PFSK-1 (cell line): ENCODE results near the gene CACNA1B.

ENCODE experiments used
- FOXP2 ChIP-seq: optimal IDR thresholded peaks from 2 replicates; pipeline ENCODE3; 2011; ENCODE audit warnings: borderline replicate concordance, control low read depth, inconsistent platforms; ENCODE audit not compliant: insufficient read depth; ENCODE audit errors: extremely low read length, extremely low read depth
- POLR2AphosphoS5 ChIP-seq: IDR thresholded peaks from 2 replicates; pipeline ENCODE4 v1.6.1; 2012; ENCODE audit warnings: low read depth, mild to moderate bottlenecking, control low read depth, low read length, moderate library complexity
- REST ChIP-seq, 2 experiments: IDR thresholded peaks; 2 replicates each; pipeline versions ENCODE4 v1.6.1 to v1.8.0; 2011 to 2012; ENCODE audit warnings: low read depth in 2 of 2, low read length in 2 of 2, control low read depth in 1 of 2, inconsistent platforms in 1 of 2, mild to moderate bottlenecking in 1 of 2, moderate library complexity in 1 of 2; ENCODE audit not compliant: insufficient read depth in 1 of 2
- SIN3A ChIP-seq: IDR thresholded peaks from 2 replicates; pipeline ENCODE4 v1.6.1; 2012; ENCODE audit warnings: mild to moderate bottlenecking, low read length, moderate library complexity, borderline replicate concordance; ENCODE audit not compliant: insufficient read depth
- TAF1 ChIP-seq: IDR thresholded peaks from 2 replicates; pipeline ENCODE4 v1.6.1; 2012; ENCODE audit warnings: low read length, control low read depth, borderline replicate concordance; ENCODE audit not compliant: insufficient read depth

CACNA1B gene

DNA sequence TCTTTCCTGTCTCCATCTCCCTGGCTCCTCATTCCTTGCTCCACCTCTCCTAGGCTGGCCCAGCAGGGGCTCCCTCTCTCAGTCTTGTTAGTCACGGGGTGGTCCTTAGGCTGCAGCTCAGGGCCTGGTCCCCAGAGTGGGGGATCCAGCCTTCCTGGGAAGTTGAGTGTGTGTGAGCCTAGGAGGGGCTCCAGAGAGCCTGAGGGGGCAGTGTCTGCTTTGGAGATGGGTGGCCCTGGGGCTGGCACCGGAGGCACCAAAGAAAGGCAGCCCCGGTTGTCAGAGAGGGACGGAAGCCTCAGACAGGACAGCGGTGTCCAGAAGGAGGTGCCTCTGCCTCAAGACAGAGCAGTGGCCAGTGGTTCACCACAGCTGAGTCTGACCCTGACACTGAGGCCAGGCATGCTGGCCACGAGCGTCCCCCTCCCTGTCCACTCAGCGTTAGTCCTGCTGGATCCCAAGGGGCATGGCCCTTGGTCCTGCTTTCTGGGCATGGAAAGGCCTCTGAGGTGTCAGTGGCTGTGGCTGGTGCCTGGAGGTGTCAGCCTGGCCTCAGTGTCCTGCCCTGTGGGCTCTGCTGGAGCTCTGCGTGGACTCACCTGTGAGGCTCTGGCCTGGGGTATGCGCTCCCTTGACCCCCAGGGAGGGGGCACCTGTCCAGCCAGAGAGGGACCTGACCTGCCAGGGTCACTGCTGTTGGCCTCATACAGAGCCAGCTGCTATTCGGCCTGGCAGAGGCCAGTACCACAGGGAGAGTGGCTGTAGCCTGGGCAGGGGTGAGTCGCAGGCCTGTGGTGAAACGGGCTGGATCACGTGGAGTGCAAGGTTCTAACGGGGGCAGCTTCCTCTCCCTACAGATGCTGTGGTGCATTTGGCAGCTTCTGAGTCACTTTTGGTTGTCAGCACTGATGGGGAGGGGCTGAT, 130.6 kb downstream of the CACNA1B start:
- TF ChIP-seq POLR2AphosphoS5: no peak
- TF ChIP-seq TAF1: no peak
- no peak for TF ChIP-seq REST (IDR thresholded peaks at IDR 0.05; ENCODE audit: insufficient read depth in 1 of 2, low read depth in 2 of 2, low read length in 2 of 2)
- no peak for TF ChIP-seq SIN3A
- no peak for TF ChIP-seq FOXP2

DNA sequence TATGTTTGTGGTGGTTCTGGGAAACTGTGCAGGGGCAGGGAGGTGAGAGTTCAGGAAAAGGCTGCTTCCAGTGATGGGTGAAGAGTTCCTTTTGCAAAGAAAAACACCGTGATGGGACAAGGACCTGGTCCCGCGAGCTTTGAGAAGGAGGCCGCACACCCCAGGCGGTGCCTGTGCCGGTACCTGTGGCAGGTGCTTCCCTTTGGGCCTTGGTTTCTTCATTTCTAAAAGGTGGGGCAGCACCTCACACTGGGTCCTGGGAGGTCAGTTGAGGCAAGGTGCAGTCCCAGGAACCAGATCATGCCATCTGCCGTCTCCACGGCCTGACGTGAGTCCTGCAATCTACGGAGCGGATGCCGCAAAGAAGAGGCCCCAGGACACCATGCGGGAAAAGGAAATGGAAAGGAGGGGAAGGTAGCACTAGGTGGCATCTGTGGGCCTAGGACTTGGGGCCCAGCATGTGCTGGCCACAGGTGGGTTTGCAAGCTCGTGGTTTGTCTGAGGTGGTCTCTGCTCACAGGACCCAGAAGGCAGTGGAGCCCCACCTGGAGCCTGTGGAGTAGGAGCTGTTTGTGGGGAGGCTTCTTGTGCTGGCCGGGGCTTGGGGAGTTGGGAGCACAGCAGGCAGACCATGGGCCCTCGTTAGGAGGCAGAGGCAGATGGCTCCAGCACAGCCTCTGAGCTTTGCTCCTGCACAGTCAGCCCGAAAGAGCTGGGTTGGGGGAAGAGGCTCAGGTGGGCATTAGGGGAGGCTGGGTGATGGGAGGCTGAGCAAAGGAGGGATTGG, 131.6 kb downstream of the CACNA1B start:
- no peak for TF ChIP-seq FOXP2
- TF ChIP-seq REST (IDR thresholded peaks at IDR 0.05; ENCODE audit: insufficient read depth in 1 of 2, low read depth in 2 of 2, low read length in 2 of 2): no peak
- TF ChIP-seq TAF1: no peak
- TF ChIP-seq POLR2AphosphoS5: no peak
- TF ChIP-seq SIN3A: no peak

GRCh38 chr9:138009803-138010690, 132.5 kb downstream of the CACNA1B start:
- TF ChIP-seq POLR2AphosphoS5 (no peak), FOXP2 (no peak), REST (IDR thresholded peaks at IDR 0.05; ENCODE audit: insufficient read depth in 1 of 2, low read depth in 2 of 2, low read length in 2 of 2) (no peak), SIN3A (no peak), TAF1 (no peak)

DNA sequence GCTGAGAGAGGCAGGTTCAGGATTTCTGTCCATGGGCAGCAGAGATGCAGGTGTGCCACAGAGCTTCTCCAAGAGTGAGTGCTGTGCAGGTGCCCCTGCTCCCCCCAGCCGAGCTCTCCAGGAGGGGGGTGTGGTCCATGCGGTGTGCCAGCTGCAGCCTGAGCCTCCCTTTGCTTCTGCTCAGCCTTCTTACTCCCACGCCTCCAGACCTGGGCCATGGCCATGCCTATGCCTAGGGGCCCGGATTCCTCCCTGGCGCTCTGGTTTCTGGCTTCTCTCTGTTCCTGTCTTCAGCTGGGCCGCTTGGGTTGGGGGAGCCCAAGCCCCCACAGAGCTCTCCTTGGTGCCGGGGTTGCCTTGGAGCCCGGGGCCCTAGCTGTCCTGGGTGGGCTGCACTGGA, 133.3 kb downstream of the CACNA1B start:
- no peak for TF ChIP-seq TAF1

DNA sequence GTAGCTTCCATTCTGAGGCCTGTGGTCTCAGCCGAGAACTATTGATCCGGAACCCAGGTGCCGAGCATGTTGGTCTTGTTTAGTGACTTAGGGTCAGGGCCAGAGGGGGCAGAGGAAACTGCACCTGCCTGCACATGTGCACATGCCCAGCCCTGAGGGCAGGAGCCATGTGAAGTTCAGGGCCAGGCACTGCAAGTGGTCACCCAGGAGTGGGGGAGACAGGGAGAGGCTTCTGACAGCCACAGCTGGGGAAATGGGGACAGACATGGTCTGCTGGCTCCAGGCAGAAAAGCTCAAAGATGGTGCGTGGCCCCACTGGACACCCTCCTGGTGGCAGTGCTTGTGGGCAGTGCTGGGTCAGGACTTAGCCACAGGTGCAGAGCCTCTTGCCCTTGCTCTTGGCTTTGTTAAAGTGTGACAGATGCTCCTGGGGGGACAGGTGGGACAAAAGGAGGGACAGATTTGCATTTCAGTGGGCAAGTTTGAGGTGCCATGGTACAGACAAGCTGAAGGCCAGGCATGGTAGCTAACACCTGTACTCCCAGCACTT, 134.4 kb downstream of the CACNA1B start:
- TF ChIP-seq POLR2AphosphoS5 (no peak), FOXP2 (no peak), TAF1 (no peak), SIN3A (no peak), REST (IDR thresholded peaks at IDR 0.05; ENCODE audit: insufficient read depth in 1 of 2, low read depth in 2 of 2, low read length in 2 of 2) (no peak)
